OCI-LY1 (cell line): Measurements from ENCODE around the gene PARD3.

Source experiments
- EZH2 ChIP-seq: fragments of 200-600 bp; sonication (generic), shearing (Covaris generic); IDR thresholded peaks from 2 replicates; pipeline ENCODE4 v1.8.0; 2017; ENCODE audit warnings: borderline replicate concordance, mixed run types, mild to moderate bottlenecking, antibody characterized with exemption, low read length, moderate library complexity, mixed read lengths
- TF ChIP-seq, protein P1 (sequence below): fragments of 200-600 bp; sonication (generic), shearing (Covaris generic); IDR thresholded peaks from 2 replicates; pipeline ENCODE4 v1.5.1; 2017; ENCODE audit warnings: mild to moderate bottlenecking, antibody characterized with exemption, low read length, moderate library complexity, mixed read lengths

DNA sequence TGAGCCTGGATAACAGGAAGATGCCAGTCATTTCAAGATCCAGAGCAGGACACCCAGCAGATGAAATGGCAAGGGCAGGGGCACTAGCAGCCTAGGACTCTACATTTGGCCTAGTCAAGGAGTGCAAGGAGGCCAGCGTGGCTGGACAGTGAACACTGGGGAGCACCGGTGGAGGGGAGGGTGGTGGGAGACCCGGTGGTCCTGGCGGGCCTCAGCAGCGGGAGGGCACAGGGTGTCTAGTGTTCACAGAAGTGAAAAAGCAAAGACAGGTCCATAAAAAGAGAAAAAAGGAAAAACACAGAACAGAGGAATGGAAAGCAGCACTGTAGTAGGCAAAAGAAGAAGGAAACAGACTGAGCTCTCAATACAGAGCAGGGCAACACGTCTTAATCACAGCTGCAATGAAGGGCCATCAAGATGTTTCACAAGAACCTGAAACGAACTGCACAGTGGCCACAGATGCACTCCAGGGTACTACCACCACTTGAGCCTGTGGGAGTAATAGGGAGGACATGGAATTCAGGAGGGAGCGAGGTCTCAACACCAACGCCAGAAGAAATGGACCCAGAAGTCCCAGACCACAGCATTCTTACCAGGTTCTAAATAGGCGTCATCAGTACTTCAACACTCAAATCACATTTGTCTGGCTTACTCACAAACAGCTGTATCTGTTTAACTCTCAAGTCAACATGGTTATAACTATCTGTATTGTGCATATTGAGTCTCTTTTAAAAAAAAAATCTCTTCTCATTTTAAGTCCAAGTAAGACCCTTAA, 573.7 kb downstream of the PARD3 start:
- TF ChIP-seq, protein P1, sequence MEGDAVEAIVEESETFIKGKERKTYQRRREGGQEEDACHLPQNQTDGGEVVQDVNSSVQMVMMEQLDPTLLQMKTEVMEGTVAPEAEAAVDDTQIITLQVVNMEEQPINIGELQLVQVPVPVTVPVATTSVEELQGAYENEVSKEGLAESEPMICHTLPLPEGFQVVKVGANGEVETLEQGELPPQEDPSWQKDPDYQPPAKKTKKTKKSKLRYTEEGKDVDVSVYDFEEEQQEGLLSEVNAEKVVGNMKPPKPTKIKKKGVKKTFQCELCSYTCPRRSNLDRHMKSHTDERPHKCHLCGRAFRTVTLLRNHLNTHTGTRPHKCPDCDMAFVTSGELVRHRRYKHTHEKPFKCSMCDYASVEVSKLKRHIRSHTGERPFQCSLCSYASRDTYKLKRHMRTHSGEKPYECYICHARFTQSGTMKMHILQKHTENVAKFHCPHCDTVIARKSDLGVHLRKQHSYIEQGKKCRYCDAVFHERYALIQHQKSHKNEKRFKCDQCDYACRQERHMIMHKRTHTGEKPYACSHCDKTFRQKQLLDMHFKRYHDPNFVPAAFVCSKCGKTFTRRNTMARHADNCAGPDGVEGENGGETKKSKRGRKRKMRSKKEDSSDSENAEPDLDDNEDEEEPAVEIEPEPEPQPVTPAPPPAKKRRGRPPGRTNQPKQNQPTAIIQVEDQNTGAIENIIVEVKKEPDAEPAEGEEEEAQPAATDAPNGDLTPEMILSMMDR: no peak
- TF ChIP-seq EZH2: no peak
